GM18498 (cell line): Measurements from ENCODE around the gene ACACB.

Experiments used
- ATAC-seq: cut with Tn5 transposase; IDR thresholded peaks from one replicate; pipeline ENCODE4 v1.9.1; 2021; ENCODE audit warnings: mild to moderate bottlenecking, moderate library complexity; ENCODE audit not compliant: unreplicated experiment

ACACB gene

DNA sequence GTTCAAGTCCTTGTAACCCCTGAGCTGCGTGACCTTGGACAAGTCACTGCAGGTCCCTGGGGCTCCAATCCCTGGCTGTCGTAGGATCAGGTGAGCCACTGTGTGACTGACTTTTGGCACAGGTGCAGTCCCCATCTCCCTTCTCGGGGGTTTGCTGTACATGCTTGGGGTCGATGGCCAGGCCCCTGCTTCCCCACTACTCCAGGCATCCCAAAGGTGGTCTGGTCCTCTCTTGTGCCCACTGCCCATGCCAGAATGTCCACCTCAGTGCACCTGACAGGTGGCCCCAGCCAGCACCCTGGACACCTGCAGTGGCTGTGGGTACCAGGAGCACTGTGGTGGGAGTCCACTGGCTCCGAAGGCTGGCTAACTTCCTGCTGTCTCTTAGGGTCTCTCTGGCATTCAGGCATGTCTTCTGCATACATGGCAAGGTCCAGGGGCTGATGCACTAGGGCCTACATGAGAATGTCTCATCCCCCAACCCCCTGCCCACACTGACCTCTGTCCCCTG lies 178.0 kb downstream of the ACACB start:
- no peak for ATAC-seq

DNA sequence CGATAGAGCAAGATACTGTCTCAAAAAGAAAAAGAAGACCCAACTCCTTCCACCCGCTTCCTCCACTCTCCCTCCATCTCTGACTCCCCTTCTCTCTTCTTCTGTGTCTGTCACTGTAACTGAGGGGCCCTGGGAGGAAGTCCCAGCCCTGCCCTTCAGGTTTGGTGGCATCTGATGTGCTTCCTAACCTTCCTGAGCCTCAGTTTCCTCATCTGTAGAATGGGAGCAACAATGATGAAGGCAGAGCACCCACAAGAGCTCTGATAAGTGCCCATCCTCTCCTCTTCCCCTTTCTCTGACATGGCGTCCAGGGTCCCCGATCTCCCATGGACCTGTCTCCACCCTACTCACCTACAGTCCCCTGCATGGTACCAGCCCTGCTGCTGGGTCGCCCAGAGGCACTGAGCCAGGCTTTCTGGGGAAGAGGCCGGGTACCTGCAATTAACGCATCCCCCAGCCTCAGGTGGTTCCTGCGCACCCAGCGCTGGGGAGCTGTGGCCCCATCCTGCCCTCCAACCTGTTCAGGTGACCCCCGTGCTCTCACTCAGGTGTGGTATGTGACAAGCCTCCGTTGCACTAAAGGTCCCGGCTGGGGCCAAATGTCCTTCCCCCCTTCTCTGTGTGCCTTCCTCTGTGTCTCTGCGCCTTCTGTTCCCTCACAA lies 179.5 kb downstream of the ACACB start:
- ATAC-seq, result no peak

DNA sequence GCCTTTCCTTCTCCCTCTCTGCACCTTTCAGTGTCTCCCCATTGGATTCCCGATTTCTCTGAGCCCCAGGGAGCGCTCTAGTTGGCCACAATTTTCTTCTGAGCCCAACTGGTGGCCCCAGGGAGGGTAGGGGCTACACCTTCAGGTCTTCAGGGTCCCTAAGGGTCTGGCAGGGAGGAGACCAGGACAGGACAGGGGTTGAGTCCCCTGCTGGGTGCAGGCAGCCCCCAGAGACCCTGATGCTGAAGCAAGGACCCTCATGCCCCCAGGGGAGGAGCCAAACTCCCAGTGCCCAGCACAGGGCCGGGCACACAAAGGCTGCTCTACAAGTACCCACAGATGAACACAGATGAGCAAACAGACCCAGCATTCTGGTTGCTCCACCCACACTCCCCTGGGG lies 180.0 kb downstream of the ACACB start:
- no peak for ATAC-seq

DNA sequence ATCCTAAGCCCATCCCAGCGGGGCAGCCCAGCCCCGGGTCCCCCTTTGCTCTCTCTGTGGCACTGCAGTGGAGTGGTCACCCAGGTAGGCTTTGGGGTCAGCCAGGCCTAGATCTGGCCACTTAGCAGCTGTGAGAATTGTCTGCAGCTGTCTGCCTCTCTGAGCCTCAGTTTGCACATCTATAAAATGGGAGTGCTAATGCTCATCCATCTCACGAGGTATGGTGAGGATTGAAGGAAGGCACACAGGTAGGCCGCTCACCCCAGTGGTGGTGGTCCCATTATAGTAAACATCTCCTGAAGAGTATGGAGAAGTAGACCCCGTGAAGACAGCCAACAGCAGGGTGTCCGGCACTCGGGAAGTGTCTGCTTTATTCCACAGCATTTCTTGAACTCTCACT lies 183.5 kb downstream of the ACACB start:
- no peak for ATAC-seq

DNA sequence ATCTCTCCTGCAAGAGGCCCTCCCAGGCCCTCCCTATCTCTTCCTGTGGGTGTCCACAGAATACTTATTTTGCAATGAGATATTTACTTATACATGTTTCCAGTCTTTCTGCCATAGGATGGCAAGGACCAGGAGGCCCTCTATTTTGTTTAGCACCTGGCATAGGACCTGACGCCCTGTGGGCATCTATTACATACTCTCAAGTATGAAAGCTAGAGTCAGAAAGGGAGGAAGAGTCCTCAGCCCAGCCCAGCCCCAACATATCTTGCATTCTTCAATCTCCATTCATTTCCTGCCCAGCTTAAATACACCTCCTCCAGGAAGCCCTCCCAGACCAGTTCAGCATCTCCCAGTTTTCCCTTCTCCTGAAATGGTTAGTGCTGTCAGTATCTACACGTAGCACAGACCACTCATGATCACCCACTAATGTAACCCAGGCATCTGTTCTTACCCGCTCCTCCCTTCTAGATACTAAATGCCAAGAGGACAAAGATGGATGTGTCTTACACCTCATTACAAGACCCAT lies 185.3 kb downstream of the ACACB start:
- ATAC-seq, result no peak

DNA sequence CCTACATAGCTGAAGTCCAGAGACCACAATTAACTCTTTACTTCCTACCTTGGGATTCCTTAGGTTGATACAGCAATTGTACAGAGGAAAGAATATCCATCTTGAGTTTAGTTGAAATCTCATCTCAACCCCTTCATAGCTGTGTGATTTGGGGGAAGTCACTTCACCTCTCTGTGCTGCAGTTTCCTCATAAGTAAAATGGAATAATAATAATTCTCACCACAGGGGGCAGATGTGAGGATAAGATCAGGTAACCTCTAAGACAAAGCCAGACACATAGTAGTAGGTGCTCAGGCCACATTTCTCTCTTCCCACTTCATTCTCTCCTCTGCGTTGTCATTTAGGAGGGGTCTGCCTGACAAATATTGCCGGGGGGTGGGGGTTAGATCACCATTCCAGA lies 186.0 kb downstream of the ACACB start:
- no peak for ATAC-seq

DNA sequence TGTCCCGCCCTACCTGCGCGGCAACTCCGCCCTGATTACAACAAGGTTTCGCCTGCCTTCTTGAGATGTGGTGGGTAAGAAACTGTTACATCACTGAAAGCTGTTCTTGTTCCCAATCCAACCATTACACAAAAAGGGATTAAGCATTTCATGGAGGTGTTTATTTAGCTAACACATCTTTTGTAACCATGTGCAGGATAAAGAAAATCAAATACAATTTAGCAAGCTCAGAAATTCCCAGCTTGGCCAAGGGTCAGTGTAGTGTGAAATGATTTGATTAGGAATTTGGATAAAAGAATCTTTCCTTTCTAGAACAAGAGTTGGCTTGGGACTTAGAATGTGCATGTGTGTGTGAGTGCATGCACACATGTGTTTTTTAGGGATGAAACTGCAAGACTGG lies 186.4 kb downstream of the ACACB start:
- ATAC-seq, result no peak

DNA sequence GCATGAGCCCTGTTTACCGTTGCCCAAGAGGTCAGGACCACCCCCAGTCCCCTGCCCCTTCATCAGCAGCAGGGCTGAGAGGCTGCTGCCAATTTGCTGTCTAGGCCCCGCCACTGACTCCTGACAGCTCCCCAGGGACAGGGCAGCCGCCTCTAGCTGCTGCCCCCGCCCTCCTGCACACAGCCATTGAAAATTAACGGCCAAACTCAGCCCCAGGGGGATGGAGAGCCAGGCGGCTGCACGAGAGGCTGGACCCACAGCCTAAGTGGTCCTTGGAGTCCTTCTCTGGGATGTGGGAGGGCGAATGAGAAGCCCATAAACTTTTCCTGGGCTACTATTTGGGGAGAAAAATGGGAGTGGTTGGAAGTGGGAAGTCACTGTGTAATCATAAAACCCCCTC lies 188.1 kb downstream of the ACACB start:
- ATAC-seq, result no peak

DNA sequence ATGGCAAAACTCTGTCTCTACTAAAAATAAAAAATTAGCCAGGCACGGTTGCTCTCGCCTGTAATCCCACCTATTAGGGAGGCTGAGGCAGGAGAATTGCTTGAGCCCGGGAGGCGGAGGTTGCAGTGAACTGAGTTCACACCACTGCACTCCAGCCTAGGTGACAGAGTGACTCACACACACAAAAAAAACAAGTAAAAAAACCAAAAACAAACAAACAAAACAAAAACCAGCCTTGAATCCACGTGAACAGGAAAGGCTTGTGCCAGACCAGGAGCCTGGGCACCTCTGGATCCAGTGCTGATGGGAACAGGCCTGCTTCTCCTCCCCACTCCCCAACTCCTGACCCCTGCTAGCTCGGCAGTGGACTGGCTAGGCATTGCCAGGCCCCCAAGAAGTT lies 189.2 kb downstream of the ACACB start:
- ATAC-seq, result no peak

DNA sequence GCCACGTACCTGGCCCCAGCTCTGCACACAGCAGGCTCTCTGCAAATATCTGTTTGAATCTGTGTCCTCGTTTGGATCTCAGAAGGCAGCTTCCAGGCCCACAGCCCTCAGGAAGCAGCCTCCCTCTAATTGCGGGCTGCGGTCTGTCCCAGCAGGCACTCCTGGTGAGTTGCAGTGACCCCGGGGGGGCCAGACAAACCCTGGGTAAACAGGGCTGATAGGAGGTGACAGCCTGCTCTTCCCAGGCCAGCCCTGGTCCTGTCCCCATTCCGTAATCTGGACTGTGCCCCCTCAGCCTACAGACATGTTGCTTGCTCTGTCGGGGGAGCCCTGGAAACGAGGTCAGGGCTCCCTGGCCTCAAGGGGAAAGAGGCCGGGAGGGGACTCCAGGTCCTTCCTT lies 190.7 kb downstream of the ACACB start:
- no peak for ATAC-seq

DNA sequence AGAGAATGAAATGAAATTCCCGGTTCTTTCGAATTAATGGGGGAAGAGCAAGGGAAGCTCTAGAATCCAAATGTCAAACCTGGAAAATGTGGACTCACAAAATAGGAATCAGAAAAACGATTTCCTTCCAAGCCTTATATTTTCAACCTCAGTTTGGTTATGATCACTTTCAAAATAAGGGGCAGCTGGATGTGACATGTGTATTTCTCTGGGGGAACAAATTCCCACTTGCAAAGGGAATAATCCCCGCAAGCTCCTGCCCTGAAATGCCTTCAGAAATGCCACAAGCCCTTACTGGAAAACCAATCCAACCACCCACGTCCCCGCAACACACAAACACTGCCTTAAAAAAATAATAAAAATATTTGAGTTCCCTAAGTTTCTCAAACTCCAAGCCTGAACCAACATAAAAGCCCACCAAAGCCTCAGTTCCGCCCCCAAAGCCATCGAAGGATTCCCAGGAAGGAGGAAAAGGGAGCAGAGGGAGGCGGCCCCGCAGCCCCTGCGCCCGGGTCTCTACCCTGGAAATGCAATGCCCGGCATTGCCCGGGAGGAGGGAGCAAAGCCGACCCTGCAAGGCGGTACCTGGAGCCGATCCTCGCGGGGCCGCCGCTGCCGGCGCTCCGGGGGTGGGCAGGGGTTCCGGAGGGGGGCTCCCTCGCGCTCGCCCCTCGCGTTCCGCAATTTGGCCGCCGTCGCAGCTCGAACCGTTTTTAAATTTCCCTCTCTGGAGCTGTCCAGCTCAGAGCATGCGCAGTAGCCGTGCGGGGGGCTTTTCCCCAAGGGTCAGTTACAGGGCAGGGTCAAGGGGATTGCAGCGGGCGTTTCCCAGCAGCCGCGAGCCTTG lies 192.4 kb downstream of the ACACB start, which contains the start of gene FOXN4:
Gene FOXN4, minus strand, starts transcription at position 751 of the 847 bp plus-strand sequence. CDS start 963 bp downstream, outside the sequence.
- no peak for ATAC-seq

DNA sequence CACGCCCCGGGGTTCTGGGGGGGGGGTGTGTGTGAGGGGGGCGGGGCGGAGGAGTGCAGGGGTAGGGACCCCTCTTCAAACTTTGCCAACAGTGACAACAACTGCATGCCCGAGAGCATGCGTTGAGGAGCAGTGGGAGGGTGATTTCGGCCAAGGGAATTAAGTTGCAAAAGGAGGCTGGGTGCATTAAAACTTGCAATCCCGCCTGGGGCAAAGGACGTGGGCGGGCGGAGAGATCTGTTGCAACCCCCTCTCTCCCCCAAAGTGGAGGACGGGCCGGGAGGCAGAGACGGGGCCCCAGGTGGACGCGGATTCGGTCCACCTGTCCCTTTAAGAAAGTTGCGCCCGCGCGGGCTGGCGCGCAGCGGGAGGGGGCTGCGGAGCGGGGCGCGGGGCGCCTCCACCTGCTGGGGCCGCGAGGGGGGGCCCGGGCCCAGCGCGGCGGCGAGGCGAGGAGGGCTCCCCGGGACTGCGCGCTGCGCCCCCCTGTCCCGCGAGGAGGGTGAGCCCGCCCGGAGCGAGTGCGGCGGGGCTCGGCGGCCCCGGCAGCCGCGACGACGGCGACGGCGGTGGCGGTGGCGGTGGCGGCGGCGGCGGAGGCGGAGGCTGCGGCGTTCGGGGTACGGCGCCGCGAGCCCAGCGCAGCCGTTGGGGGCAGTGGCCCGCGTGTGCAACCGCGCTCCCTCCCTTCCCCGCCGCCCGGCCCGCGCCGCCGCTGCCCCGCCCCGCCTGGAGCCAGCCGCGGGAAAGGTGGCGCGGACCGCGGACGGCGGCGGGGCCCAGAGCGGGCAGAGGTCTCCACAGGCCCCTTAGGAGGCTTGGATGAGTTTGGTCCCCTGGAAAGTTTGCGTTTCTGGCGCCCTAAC lies 193.2 kb downstream of the ACACB start:
- ATAC-seq, result no peak

DNA sequence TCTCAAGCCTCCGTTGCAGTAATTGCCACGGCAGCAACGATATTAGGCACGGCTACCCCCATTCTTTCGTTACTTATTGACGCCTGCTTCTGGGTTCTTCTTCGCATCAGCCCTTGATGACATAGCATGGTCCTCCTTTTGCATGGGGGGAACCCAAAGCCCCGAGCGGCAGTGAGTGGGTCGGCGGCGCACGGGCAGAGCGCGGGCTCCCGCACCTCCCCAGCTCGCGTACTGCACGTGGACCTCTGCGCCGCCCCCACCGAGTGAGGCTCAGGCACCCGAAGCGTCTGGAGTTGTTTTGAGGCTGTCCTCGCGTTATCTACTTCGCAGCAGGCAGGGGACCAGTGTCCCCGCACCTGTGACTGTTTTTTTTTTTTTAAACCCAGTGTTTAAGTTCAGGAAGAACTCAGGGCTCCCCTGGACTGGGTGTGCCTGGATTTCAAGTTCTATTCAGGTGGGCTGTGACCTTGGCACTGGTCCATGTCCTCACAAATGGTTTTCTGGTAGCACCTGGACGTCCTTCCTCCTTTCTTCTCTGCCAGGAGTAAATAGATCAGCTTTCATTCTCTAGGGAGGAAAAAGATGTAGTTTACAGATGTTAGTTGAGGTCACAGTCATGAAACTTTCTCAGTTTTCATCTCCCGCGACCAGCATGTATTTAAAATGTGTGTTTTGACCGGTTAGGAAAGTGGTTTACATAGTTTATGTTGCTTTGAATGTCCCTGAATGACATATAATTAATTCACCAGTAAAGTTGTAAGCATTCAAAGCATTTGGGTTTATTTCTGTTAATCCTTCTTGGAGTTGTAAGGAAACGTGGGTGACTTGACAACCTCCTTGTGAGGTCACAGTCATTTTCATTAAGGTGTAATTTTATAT lies 194.1 kb downstream of the ACACB start:
- no peak for ATAC-seq
